Measurements from ENCODE around the gene PLXNA4.

The PLXNA4 gene

DNA sequence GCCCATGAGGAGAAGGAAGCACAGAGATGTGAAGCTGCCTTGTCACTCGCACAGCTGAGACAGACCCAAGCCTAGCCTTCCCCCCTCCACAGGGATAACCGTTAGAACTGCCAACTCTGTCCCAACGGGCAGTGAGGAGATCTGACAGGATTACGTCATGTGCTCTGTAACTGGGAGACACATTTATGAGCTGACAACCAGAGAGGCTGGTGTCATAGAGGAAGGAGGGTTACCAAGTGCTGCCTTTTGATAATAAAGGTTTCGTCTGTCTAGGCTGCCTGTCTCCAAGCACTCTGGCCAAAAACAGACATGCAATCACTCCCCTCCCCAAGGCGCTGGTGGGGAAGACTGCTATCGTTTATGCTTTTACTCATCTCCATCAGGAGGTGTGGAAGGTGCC, 165.9 kb downstream of the PLXNA4 start:
- H3K36me3 Mint-ChIP-seq = no peaks in the 10 kb centered on the region
- no peak overlapping the region for H3K4me3 Mint-ChIP-seq
- no peak overlapping the region for H3K27ac Mint-ChIP-seq
- no peak for ATAC-seq (ENCODE audit: low read depth)
- H3K27me3 Mint-ChIP-seq = peaks cover 3% of the 10 kb centered on the region
- no peaks in the 10 kb centered on the region for H3K4me1 Mint-ChIP-seq
- no peaks in the 10 kb centered on the region for H3K9me3 Mint-ChIP-seq
- no peak for DNase-seq (ENCODE audit: low spot score in 2 of 2)

GRCh38 chr7:132407764-132408163, 168.5 kb downstream of the PLXNA4 start:
- no peaks in the 10 kb centered on the region for H3K9me3 Mint-ChIP-seq
- DNase-seq (ENCODE audit: low spot score in 2 of 2) = no peak
- no peak for ATAC-seq (ENCODE audit: low read depth)
- no peak overlapping the region for H3K4me3 Mint-ChIP-seq
- H3K27ac Mint-ChIP-seq = no peak overlapping the region
- peaks cover 2% of the 10 kb centered on the region for H3K27me3 Mint-ChIP-seq
- no peaks in the 10 kb centered on the region for H3K36me3 Mint-ChIP-seq
- H3K4me1 Mint-ChIP-seq = no peaks in the 10 kb centered on the region

DNA sequence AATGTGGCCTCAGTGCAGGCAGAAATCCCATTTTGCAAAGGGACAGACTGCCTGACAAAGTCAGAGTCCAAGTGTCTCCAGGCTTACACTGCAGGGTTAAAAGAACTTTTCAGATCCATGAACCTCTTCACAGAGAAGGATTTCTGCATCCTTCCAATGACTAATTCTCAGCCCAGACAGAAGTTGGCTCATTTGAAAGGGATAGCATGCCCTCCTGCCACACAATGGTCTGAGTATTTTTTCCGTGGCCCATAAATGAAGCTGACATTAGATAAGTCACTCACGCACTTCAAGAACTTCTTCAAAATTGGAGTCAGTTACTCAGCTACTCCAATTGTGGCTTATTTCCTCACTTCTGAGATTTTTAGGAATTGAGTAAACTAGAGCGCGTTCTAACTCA, 170.2 kb downstream of the PLXNA4 start:
- DNase-seq (ENCODE audit: low spot score in 2 of 2) = no peak
- no peak for ATAC-seq (ENCODE audit: low read depth)
- Mint-ChIP-seq H3K9me3 (peaks cover 3% of the 10 kb centered on the region), H3K27me3 (peaks cover 2% of the 10 kb centered on the region), H3K27ac (no peak overlapping the region), H3K36me3 (no peaks in the 10 kb centered on the region), H3K4me1 (no peaks in the 10 kb centered on the region), H3K4me3 (no peak overlapping the region)

DNA sequence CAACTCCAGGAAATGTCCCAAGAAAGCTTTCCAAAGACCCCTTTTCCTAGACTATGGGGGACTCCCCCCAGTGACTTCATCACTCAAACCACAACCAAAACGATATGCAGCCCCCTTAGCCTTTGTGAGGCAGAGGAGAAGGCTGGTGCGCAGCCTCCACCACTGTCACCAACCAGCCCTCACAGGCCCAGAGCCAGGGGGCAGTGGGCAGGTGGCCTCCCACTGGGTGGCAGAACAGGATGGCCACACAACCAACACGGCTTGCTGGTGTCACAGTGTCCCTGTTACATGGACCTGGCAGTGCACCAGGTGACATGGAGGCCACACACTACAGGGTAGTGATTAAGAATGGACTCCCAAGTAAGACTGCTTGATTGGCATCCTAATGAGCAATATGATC, 172.0 kb downstream of the PLXNA4 start:
- DNase-seq (ENCODE audit: low spot score in 2 of 2) (no peak), ATAC-seq (ENCODE audit: low read depth) (no peak)
- Mint-ChIP-seq H3K4me1 (no peaks in the 10 kb centered on the region), H3K9me3 (peaks cover 3% of the 10 kb centered on the region), H3K27me3 (peaks cover 2% of the 10 kb centered on the region), H3K36me3 (no peaks in the 10 kb centered on the region), H3K27ac (no peak overlapping the region), H3K4me3 (no peak overlapping the region)

GRCh38 chr7:132403465-132404110, 172.7 kb downstream of the PLXNA4 start:
- H3K4me1 Mint-ChIP-seq = no peaks in the 10 kb centered on the region
- DNase-seq (ENCODE audit: low spot score in 2 of 2) (no peak), ATAC-seq (ENCODE audit: low read depth) (no peak)
- H3K27me3 Mint-ChIP-seq = peaks cover 2% of the 10 kb centered on the region
- no peak overlapping the region for H3K4me3 Mint-ChIP-seq
- peaks cover 3% of the 10 kb centered on the region for H3K9me3 Mint-ChIP-seq
- H3K27ac Mint-ChIP-seq = no peak overlapping the region
- no peaks in the 10 kb centered on the region for H3K36me3 Mint-ChIP-seq

DNA sequence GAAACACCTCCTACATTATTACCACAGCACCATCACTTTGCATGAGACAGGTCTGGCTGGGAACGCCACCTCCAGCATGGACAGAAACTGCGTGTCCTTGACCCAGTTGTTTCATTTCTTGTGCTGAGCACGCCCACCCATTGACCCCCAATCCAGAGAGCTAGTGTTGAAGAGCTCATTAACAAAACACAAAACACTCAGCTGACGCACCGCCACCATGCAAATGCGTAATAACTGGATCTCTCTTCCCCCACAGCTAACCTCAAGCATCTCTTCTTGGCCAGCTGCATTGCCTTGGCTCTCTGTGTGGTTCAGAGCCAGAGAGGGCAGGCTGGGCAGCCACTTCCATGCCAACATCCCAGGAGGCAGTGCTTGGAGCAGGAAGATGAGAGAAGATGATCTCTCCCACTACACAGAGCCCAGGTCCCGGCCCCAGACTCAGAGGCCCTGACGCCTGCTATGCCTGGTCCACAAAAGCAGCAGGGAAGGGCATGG, 173.5 kb downstream of the PLXNA4 start:
- Mint-ChIP-seq H3K4me3 (no peak overlapping the region), H3K9me3 (peaks cover 3% of the 10 kb centered on the region), H3K27ac (no peak overlapping the region), H3K4me1 (no peaks in the 10 kb centered on the region), H3K27me3 (peaks cover 2% of the 10 kb centered on the region), H3K36me3 (no peaks in the 10 kb centered on the region)
- DNase-seq (ENCODE audit: low spot score in 2 of 2) (no peak), ATAC-seq (ENCODE audit: low read depth) (no peak)

- no peaks in the 10 kb centered on the region for H3K4me1 Mint-ChIP-seq
- no peak for ATAC-seq (ENCODE audit: low read depth)
- H3K36me3 Mint-ChIP-seq = no peaks in the 10 kb centered on the region
- DNase-seq (ENCODE audit: low spot score in 2 of 2) = no peak
- H3K9me3 Mint-ChIP-seq = peaks cover 3% of the 10 kb centered on the region
- H3K27me3 Mint-ChIP-seq = peaks cover 2% of the 10 kb centered on the region
- H3K27ac Mint-ChIP-seq = no peak overlapping the region
- H3K4me3 Mint-ChIP-seq = no peak overlapping the region
Measured at GRCh38 chr7:132402096-132402495, 174.2 kb downstream of the PLXNA4 start.

DNA sequence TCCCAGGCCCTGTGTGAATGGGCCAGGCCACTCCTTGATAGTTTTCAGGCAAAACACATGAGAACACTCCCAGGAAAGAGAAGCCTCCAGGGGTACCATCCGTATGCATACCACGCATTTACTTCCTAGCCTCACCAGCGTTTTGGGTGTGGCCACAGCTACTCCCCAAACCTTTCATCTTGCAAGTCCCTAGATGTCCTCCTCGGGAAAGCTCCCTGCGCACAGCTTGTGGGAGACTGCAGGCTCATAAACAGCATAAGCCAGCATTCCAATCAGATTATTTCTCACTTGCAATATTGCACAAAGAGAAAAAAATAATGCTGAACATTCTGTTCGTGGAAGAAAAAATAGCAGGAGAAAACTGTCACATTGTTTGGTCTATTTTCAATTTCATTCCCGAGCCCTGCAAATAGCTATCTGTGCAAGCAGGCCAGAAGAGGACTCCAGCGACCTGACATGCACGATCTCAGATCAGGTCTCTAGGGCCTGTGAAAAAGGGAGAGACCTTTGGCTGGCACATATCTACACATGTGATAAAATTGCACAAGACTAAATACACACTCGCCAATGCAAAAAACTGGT, 175.6 kb downstream of the PLXNA4 start:
- no peaks in the 10 kb centered on the region for H3K36me3 Mint-ChIP-seq
- no peaks in the 10 kb centered on the region for H3K4me1 Mint-ChIP-seq

DNA sequence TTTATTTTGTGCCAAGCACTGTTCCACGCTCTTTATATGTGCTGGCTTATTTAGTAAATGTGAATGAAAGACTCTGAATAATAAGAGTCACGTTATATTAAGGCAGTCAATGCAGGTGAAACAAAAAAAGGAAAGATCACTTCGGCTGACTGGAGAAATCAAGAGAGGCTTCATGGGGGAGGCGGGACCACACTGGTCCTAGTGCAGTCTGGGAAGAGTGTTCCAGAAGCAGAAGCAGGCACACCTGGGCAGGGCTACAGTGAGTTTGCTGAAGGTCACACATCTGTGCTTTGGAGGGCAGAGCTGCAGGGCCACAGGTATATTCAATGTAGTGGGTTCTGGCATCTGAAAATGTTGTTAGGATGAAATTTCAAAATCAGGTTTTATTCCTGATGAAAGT, 176.9 kb downstream of the PLXNA4 start:
- H3K27me3 Mint-ChIP-seq = peaks cover 2% of the 10 kb centered on the region
- H3K4me1 Mint-ChIP-seq = no peaks in the 10 kb centered on the region
- ATAC-seq (ENCODE audit: low read depth) (no peak), DNase-seq (ENCODE audit: low spot score in 2 of 2) (no peak)
- no peak overlapping the region for H3K27ac Mint-ChIP-seq
- H3K4me3 Mint-ChIP-seq = no peak overlapping the region
- no peaks in the 10 kb centered on the region for H3K36me3 Mint-ChIP-seq
- peaks cover 3% of the 10 kb centered on the region for H3K9me3 Mint-ChIP-seq

More for the DNA sequence above, 175.6 kb downstream of the PLXNA4 start:
- Mint-ChIP-seq H3K9me3 (peaks cover 3% of the 10 kb centered on the region), H3K27me3 (peaks cover 2% of the 10 kb centered on the region), H3K27ac (no peak overlapping the region), H3K4me3 (no peak overlapping the region)
- DNase-seq (ENCODE audit: low spot score in 2 of 2) (no peak), ATAC-seq (ENCODE audit: low read depth) (no peak)

DNA sequence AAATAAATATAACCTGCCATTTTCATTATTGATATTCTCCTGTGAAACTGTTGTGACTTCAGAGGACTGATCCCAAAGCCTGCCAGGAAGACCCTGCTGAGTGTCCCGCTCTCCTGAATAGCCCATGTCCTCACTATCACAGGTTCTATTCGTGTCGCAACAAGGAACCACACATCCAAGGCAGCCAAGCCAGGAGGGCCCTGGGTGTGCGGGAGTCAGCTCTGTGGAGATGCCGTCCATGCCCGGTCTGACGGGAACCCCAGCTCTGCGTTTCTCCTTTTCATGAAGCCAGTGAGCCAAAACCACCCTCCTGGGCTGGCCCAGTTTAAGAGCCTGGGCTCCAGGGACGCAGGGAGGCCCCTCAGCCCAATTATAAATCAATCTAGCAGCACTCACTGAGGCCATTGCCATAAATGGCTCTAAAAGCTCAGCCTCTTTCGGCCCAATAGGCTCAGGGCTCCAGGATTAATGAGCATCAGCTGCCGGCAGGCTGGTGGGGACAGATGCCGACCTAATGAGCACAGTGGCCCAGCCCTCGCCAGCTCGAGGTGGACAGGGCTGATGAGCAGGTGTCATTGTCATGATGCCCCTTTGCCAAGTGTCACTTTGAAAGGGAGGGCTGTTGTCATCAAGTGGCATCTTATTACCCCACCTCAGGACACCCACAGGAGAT, 177.9 kb downstream of the PLXNA4 start:
- no peak for DNase-seq (ENCODE audit: low spot score in 2 of 2)
- Mint-ChIP-seq H3K9me3 (peaks cover 3% of the 10 kb centered on the region), H3K4me1 (no peaks in the 10 kb centered on the region), H3K36me3 (no peaks in the 10 kb centered on the region), H3K4me3 (no peak overlapping the region), H3K27me3 (peaks cover 3% of the 10 kb centered on the region), H3K27ac (no peak overlapping the region)
- ATAC-seq (ENCODE audit: low read depth) = no peak

GRCh38 chr7:132397070-132397469, 179.2 kb downstream of the PLXNA4 start:
- ATAC-seq (ENCODE audit: low read depth) = no peak
- Mint-ChIP-seq H3K9me3 (peaks cover 3% of the 10 kb centered on the region), H3K27me3 (peaks cover 3% of the 10 kb centered on the region), H3K27ac (no peak overlapping the region), H3K4me3 (no peak overlapping the region), H3K36me3 (no peaks in the 10 kb centered on the region), H3K4me1 (no peaks in the 10 kb centered on the region)
- DNase-seq (ENCODE audit: low spot score in 2 of 2) = no peak

GRCh38 chr7:132395361-132395760, 180.9 kb downstream of the PLXNA4 start:
- Mint-ChIP-seq H3K27ac (no peak overlapping the region), H3K4me3 (no peak overlapping the region), H3K4me1 (no peaks in the 10 kb centered on the region), H3K9me3 (no peaks in the 10 kb centered on the region), H3K27me3 (peaks cover 2% of the 10 kb centered on the region), H3K36me3 (no peaks in the 10 kb centered on the region)
- ATAC-seq (ENCODE audit: low read depth) (no peak), DNase-seq (ENCODE audit: low spot score in 2 of 2) (no peak)

- ATAC-seq (ENCODE audit: low read depth) (no peak), DNase-seq (ENCODE audit: low spot score in 2 of 2) (no peak)
- H3K4me1 Mint-ChIP-seq = no peaks in the 10 kb centered on the region
- H3K36me3 Mint-ChIP-seq = no peaks in the 10 kb centered on the region
- no peak overlapping the region for H3K4me3 Mint-ChIP-seq
- no peak overlapping the region for H3K27ac Mint-ChIP-seq
- H3K27me3 Mint-ChIP-seq = peaks cover 2% of the 10 kb centered on the region
- no peaks in the 10 kb centered on the region for H3K9me3 Mint-ChIP-seq
Measured at GRCh38 chr7:132394283-132395198, 181.7 kb downstream of the PLXNA4 start.

GRCh38 chr7:132393789-132394261, 182.4 kb downstream of the PLXNA4 start:
- H3K4me3 Mint-ChIP-seq = no peak overlapping the region
- H3K27me3 Mint-ChIP-seq = peaks cover 2% of the 10 kb centered on the region
- DNase-seq (ENCODE audit: low spot score in 2 of 2) (no peak), ATAC-seq (ENCODE audit: low read depth) (no peak)
- H3K4me1 Mint-ChIP-seq = no peaks in the 10 kb centered on the region
- H3K27ac Mint-ChIP-seq = no peak overlapping the region
- H3K9me3 Mint-ChIP-seq = no peaks in the 10 kb centered on the region
- H3K36me3 Mint-ChIP-seq = no peaks in the 10 kb centered on the region
